HG02798 (cell line): Measurements from ENCODE around the gene TAF7L.

Experiments used
- ATAC-seq: cut with Tn5 transposase; IDR thresholded peaks from one replicate; pipeline ENCODE4 v1.9.1; 2021; ENCODE audit warnings: mild to moderate bottlenecking; ENCODE audit not compliant: unreplicated experiment, poor library complexity

The TAF7L gene

DNA sequence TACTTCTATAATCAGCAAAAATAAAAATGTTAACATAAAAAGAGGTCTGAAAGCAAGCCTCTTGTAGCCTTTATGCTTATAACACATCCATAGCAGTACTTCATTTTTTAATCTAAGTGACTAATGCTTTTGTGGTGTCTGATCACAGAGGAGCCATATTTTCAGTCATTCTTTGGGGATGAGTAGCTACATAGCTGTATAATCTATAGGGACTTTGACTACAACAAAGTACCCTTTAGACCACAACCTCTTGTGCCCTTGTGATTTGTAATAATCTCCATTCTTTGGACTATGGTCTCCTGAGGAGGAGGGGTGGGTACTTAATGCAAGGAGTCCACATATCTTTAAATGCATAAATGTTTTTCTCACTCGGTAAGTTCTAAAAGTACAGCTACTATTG, 62.0 kb downstream of the TAF7L start:
- ATAC-seq, result no peak

DNA sequence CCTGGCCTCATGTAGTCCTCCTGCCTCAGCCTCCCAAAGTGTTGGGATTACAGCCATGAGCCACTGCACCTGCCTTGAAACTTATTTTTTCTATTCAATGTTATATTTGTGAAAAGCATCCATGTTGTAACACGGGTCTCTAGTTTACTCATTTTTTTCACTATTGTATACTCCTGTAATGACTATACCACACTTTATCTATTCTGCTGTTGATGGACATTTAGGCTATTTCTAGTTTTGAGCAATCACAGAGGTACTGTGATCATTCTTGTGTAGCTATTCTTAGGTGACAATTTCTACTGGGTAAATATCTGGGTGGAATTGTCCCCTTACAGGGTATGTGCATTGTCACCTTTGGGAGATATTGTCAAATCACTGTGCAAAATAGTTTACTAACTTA, 67.9 kb downstream of the TAF7L start:
- ATAC-seq, result no peak

DNA sequence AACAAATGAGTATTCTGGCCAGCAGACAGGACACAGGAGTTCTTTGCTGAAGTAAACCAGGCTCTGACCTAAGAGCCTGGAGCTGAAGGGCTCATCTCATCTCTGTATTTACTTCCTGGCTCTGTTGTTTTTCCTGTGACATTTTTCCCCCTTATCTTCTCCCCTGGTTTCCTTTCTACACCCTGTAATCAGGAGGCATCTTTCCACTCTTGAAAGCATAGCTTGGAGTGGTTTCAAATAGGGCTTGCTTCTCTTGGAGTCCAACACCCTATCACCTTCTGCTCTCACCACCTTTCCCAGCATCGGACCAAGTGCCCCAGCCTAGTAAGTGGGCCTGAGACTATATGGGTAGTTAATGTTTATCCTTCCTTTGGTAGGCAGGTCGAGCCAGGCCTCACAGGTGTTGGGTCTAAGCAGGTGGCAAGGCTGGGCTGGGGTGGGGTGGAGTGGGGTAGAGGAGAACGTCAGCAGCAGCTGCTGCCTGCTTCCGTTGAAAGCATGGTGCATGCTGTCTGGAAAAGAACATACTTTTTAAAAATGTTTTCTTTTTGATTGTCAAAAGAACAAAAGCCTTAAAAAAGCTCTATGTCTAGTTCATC, 70.4 kb downstream of the TAF7L start:
- no peak for ATAC-seq

DNA sequence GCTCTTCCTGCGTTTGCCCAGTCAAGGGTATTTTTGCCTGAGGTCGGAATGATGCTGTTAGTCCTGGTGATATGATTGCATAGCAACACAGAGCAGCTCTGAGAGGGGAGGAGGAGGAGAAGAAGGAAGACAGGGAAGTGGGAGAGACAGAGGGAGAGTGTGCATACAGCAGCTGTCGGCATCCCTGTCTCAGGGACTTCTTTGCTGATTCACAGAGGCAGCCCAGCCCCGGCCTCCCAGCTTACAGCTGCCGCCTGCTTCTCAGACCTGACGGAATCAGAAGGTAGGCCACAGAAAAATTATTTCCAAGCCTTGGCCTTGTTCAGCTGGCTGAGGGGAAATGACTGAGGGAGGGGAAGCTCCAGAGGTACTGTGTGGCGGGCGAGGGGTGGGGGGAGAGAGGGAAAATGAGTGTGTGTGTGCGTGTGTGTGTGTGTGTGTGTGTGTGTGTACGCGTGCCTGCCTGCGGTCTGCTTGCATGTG, 71.2 kb downstream of the TAF7L start:
- no peak for ATAC-seq

DNA sequence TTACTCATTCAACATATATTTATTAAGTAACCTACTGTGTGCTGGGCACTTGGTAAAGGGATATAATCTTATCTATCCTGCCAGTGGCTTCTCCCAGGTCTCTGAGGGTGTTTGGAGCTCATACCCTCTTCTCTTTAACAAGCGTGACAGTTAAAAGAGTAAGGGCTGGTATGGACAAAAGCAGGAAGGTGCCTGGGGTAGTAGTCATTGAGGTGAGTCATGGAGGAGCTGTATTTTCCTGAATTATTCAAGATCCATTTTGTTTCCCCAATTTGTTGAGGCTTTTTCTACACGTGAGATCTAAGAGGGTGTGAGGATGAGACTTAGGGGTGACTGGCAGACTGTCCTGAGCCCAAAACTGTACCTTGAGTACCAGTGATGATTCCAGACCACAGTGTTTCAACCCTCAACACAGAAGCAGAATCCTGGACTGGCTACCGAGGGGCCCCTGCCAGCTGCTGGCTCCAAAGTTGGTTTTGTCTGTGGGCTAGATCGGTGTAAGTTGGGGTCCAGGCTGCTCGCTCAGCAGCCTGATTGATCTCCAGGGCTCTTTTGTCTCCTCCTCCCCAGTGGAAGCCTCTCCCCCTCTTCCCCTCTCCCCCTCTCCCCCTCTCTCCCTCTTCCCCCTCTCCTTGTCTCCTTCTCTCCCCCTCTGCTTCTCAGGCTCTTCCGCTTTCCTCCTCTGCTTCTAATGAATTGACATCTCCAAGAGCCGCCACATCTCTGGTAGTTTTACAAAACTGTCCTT, 71.8 kb downstream of the TAF7L start, which contains the start of gene DRP2:
Gene DRP2, plus strand, starts transcription at position 671 of the 748 bp plus-strand sequence. CDS start 11,862 bp downstream, outside the sequence.
- ATAC-seq, result no peak
